Central memory CD8-positive, alpha-beta T cell (primary cell): ENCODE data around the gene COG5.
A peak's percentile ranks its signal among the peaks of the same experiment; 100 is the strongest.
"Not testable (repeated sequence)": the region's sequence is repeated elsewhere in the genome, so short reads cannot be mapped to it uniquely, and the experiment has no call there.

Source experiments
- ATAC-seq: fragments of 150-1000 bp; cut with Tn5 transposase; replicated peaks from 2 replicates; pipeline ENCODE4 v1.10.0; 2022; ENCODE audit warnings: mild to moderate bottlenecking, moderate FRiP score, moderate number of reproducible peaks; ENCODE audit not compliant: poor library complexity, severe bottlenecking; ENCODE audit errors: extremely low read depth
- DNase-seq, 2 donors: peaks; one replicate each; pipeline ENCODE4 v3.0.0; 2021; ENCODE audit warnings: low spot score in 2 of 2
- H3K27ac Mint-ChIP-seq: one replicate; pipeline ENCODE4 v1.8.0; 2022; ENCODE audit warnings: low read depth, mild to moderate bottlenecking, moderate library complexity, mixed read lengths
- H3K27me3 Mint-ChIP-seq: one replicate; pipeline ENCODE4 v1.8.0; 2022; ENCODE audit warnings: mixed read lengths
- H3K36me3 Mint-ChIP-seq: one replicate; pipeline ENCODE4 v1.8.0; 2022; ENCODE audit warnings: mild to moderate bottlenecking, moderate library complexity, mixed read lengths; ENCODE audit not compliant: insufficient read depth
- H3K4me1 Mint-ChIP-seq: one replicate; pipeline ENCODE4 v1.8.0; 2022; ENCODE audit warnings: mixed read lengths
- H3K4me3 Mint-ChIP-seq: one replicate; pipeline ENCODE4 v1.8.0; 2022; ENCODE audit warnings: mild to moderate bottlenecking, moderate library complexity, mixed read lengths
- H3K9me3 Mint-ChIP-seq: one replicate; pipeline ENCODE4 v1.8.0; 2022; ENCODE audit warnings: mixed read lengths

The COG5 gene

DNA sequence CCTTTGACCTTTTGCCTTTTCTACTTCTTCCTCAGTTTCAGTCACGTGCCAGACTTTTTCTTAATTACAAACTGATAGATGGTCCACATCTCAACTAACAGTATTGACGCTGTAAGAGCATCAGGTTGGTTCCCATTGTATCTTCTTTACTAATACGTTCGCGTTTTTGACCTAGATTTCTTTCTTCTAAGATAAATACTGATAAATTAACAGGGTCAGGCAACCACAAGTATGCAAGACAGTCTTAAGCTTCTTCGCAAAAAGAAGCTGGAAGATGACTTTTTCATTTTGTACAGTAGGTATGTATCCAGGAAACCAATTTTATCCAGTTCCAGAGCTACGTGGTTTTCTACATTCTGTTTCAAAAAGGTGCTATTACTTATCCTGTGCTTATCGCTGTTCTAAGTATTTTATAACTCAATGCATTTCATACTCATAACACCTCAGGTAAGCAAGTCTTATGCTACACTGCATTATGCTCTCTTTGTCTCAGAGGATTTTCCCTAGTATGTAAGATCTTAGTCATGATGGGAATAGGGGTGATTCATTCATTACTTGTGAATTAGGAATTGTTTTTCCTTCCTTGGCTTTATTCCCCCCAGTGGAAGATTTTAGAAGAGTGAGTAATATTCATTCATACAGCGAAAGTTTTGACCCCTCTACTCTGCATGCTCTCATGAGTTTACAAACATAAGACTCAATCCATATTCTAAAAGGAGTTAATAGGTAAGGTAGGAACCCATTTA is 1.0 kb upstream of the COG5 start:
- ATAC-seq, result no peak

GRCh38 chr7:107563081-107563774 is 492 bp downstream of the COG5 start:
- Mint-ChIP-seq H3K27me3 (no peaks in the 10 kb centered on the region), H3K4me1 (peaks cover 60% of the 10 kb centered on the region), H3K36me3 (peaks cover 10% of the 10 kb centered on the region), H3K27ac (peak overlapping the region; percentile 92), H3K9me3 (no peaks in the 10 kb centered on the region), H3K4me3 (peak overlapping the region; percentile 78)
- DNase-seq (no peak), ATAC-seq (peak; percentile 29)

More for the DNA sequence above, 1.0 kb upstream of the COG5 start:
- Mint-ChIP-seq H3K27ac (peak overlapping the region; percentile 92), H3K4me1 (peaks cover 55% of the 10 kb centered on the region), H3K27me3 (no peaks in the 10 kb centered on the region), H3K36me3 (peaks cover 8% of the 10 kb centered on the region), H3K4me3 (peak overlapping the region; percentile 78), H3K9me3 (no peaks in the 10 kb centered on the region)
- DNase-seq, result no peak

- Mint-ChIP-seq H3K4me3 (peak overlapping the region; percentile 37), H3K4me1 (peaks cover 63% of the 10 kb centered on the region), H3K27me3 (no peaks in the 10 kb centered on the region), H3K27ac (peak overlapping the region; percentile 74), H3K9me3 (no peaks in the 10 kb centered on the region), H3K36me3 (peaks cover 20% of the 10 kb centered on the region)
- peak; percentile 55 for ATAC-seq
- DNase-seq, result no peak
Measured at GRCh38 chr7:107560898-107561516, 2.7 kb downstream of the COG5 start.

DNA sequence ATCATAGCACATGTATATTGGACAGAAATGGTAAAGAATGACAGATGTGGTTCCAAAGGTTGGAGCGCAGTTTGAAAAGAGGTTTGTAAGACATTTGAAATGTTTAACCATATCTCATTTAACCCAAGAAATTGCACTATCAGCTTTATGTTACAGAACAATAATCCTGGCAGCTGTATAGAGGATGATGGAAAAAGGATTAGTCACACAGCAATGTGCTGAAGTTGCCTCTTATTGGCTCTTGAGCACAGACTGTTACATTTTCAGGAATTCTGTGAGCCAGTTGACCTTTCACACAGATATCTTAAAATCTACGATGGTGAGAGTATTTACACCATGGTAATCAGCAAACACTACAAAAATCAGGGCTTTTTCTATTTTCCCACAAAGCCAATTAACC is 3.9 kb downstream of the COG5 start:
- H3K9me3 Mint-ChIP-seq, result no peaks in the 10 kb centered on the region
- no peak overlapping the region for H3K27ac Mint-ChIP-seq
- peaks cover 31% of the 10 kb centered on the region for H3K36me3 Mint-ChIP-seq
- H3K4me1 Mint-ChIP-seq, result peaks cover 58% of the 10 kb centered on the region
- ATAC-seq (no peak), DNase-seq (no peak)
- H3K4me3 Mint-ChIP-seq, result no peak overlapping the region
- H3K27me3 Mint-ChIP-seq, result no peaks in the 10 kb centered on the region

DNA sequence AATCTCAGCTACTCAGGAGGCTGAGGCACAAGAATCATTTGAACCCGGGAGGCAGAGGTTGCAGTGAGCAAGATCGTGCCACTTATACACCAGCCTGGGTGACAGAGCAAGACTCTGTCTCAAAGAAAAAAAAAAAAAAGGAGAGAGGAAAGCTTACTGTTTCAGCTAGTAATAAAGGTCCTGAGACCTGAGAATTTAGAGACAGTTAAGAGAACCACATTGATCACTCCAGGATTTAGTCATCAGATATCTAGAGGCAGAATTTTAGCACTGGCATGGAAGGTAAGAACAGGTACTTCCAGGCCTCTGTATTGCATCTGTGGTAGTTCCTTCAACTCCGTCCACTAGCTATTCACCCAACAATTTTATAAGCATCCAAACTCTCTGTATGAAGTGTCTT is 7.8 kb downstream of the COG5 start:
- H3K27ac Mint-ChIP-seq, result no peak overlapping the region
- H3K9me3 Mint-ChIP-seq, result no peaks in the 10 kb centered on the region
- ATAC-seq (no peak), DNase-seq (no peak)
- peaks cover 37% of the 10 kb centered on the region for H3K4me1 Mint-ChIP-seq
- no peak overlapping the region for H3K4me3 Mint-ChIP-seq
- no peaks in the 10 kb centered on the region for H3K27me3 Mint-ChIP-seq
- H3K36me3 Mint-ChIP-seq, result peaks cover 27% of the 10 kb centered on the region

DNA sequence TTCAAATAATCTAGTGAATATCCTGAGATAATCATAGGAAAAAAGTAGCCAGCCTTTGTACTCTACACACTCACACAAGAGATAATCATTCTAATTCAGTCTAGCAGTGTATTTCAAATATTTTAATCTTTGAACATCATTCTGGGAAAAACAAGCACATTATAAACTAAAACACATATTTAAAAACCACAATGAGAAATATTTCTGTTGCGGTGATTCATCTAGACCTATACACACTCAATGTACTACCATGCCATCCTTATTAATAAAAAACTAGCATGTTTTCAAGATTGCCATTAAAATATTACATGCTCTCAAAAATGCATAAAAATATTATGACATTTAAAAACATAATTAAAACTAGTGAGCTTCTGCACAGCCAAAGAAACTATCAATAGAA is 11.8 kb downstream of the COG5 start:
- no peak for ATAC-seq
- Mint-ChIP-seq H3K27me3 (no peaks in the 10 kb centered on the region), H3K4me3 (no peak overlapping the region), H3K9me3 (no peaks in the 10 kb centered on the region), H3K4me1 (peaks cover 33% of the 10 kb centered on the region), H3K27ac (no peak overlapping the region), H3K36me3 (peaks cover 41% of the 10 kb centered on the region)
- no peak for DNase-seq

- Mint-ChIP-seq H3K4me1 (peaks cover 19% of the 10 kb centered on the region), H3K27ac (no peak overlapping the region), H3K4me3 (no peak overlapping the region), H3K36me3 (peaks cover 44% of the 10 kb centered on the region), H3K9me3 (peaks cover 9% of the 10 kb centered on the region), H3K27me3 (no peaks in the 10 kb centered on the region)
- DNase-seq (no peak), ATAC-seq (no peak)
Measured at GRCh38 chr7:107544848-107545591, 18.7 kb downstream of the COG5 start.

DNA sequence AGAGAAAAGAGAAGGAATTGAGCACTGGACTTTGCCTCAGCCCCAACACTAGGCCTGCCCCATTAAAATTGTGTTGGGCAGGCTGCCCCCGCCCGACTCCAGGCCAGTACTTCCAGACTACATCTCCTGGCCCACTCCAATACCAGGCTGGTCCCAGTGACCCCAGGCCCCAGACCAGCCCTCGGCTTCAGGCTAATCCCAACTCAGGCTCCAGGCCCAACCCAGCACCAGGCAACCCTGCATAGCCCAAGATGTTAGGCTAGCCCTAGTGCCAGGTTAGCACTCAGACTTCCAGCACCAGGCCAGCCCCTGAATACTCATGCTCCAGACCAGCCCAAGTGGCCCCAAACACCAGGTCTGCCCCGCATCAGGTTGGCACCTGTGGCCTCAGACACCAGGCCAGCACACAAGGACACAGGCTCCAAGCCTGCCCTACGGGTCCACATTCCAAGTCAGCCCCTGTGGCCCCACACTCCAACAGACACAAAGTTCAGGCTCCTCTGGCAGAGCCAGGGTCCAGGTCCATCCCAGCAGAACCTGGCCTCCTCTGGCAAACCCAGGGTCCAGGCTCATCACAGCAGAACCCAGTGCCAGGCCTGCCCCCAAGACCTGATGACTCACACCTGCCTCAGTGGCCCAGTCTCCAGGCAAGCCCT is 20.3 kb downstream of the COG5 start:
- Mint-ChIP-seq H3K36me3 (peaks cover 44% of the 10 kb centered on the region), H3K4me1 (peaks cover 13% of the 10 kb centered on the region), H3K4me3 (no peak overlapping the region), H3K9me3 (peaks cover 9% of the 10 kb centered on the region), H3K27ac (no peak overlapping the region), H3K27me3 (no peaks in the 10 kb centered on the region)
- DNase-seq (no peak), ATAC-seq (no peak)

DNA sequence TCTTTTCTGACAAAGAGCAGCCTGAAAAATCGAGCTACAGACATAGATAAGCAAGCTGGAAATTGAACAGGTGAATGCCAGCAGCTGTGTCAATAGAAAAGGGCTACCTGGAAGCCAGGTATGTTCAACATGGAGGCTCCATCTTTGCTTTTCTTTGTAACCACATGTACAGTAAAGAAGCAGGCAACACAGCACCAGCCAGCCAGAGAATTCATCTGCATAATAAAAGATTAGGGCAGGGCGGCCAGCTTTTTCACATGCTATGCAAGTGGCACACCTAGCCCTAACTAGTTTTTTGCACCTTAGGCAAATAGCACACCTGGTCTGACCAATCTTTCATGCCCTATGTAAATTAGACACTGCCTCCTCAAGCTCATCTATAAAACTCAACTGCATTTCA is 25.7 kb downstream of the COG5 start:
- Mint-ChIP-seq H3K9me3 (no peaks in the 10 kb centered on the region), H3K27ac (no peak overlapping the region), H3K36me3 (peaks cover 16% of the 10 kb centered on the region), H3K27me3 (no peaks in the 10 kb centered on the region), H3K4me3 (no peak overlapping the region), H3K4me1 (peaks cover 39% of the 10 kb centered on the region)
- DNase-seq, result no peak
- no peak for ATAC-seq

- not testable (repeated sequence) for DNase-seq, H3K9me3 Mint-ChIP-seq, ATAC-seq, H3K4me3 Mint-ChIP-seq, H3K27me3 Mint-ChIP-seq, H3K27ac Mint-ChIP-seq
- peaks cover 40% of the 10 kb centered on the region for H3K4me1 Mint-ChIP-seq
- peaks cover 15% of the 10 kb centered on the region for H3K36me3 Mint-ChIP-seq
Measured at GRCh38 chr7:107537228-107537627, 26.5 kb downstream of the COG5 start.

GRCh38 chr7:107534139-107534538 is 29.6 kb downstream of the COG5 start:
- Mint-ChIP-seq H3K36me3 (peaks cover 11% of the 10 kb centered on the region), H3K27ac (no peak overlapping the region), H3K4me1 (peaks cover 53% of the 10 kb centered on the region), H3K9me3 (no peaks in the 10 kb centered on the region), H3K4me3 (no peak overlapping the region), H3K27me3 (no peaks in the 10 kb centered on the region)
- DNase-seq (no peak), ATAC-seq (no peak)

DNA sequence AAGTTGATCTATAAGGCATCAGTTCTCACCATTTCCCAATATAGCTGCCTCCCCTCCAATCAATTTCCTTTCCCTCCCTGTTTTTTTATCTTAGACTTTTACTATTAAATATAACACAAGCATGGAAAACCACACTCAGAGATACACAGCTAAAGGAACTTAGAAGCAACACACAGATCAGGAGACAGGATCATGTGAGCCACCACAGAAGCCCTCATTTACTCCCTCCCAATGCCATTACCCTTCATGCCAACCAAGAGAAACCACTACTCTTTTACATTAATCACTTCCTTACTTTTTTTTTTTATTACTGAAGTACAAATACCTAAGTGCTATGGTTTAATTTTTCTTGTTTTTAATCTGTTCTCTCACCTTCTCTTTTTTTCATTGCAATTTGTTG is 33.0 kb downstream of the COG5 start:
- Mint-ChIP-seq H3K27me3 (no peaks in the 10 kb centered on the region), H3K4me3 (no peak overlapping the region), H3K36me3 (peaks cover 18% of the 10 kb centered on the region), H3K27ac (no peak overlapping the region), H3K4me1 (peaks cover 46% of the 10 kb centered on the region), H3K9me3 (no peaks in the 10 kb centered on the region)
- ATAC-seq (no peak), DNase-seq (no peak)
